RWPE2 (cell line): ENCODE results near the gene NMNAT2.

Experiments used
- ATAC-seq: fragments of 200-7000 bp; cut with Tn5 transposase; 3 replicates; pipeline ENCODE4 v1.9.1; 2021; ENCODE audit warnings: low read depth
- DNase-seq: peaks from one replicate; pipeline ENCODE4 v3.0.0-alpha.2; 2020; ENCODE audit warnings: low spot score
- H3K27ac ChIP-seq: fragments of 450-650 bp; 2 replicates; pipeline ENCODE4 v1.5.1; 2017; ENCODE audit warnings: mild to moderate bottlenecking; ENCODE audit not compliant: poor library complexity, severe bottlenecking
- H3K27me3 ChIP-seq: fragments of 250-450 bp; sonication (Bioruptor Pico); 2 replicates; pipeline ENCODE4 v1.5.1; 2021; ENCODE audit warnings: mild to moderate bottlenecking, moderate library complexity; ENCODE audit not compliant: insufficient read depth, poor library complexity, severe bottlenecking
- H3K36me3 ChIP-seq: fragments of 250-450 bp; sonication (Bioruptor Pico); 2 replicates; pipeline ENCODE4 v1.5.1; 2020; ENCODE audit warnings: low read depth, mild to moderate bottlenecking, moderate library complexity
- H3K4me1 ChIP-seq: fragments of 250-450 bp; sonication (Bioruptor Pico); 2 replicates; pipeline ENCODE4 v1.5.1; 2021; ENCODE audit warnings: mild to moderate bottlenecking, moderate library complexity; ENCODE audit not compliant: insufficient read depth, poor library complexity, severe bottlenecking
- H3K4me3 ChIP-seq: fragments of 250-450 bp; sonication (Bioruptor Pico); 2 replicates; pipeline ENCODE4 v1.5.1; 2021; ENCODE audit warnings: mild to moderate bottlenecking, moderate library complexity; ENCODE audit not compliant: severe bottlenecking
- H3K9me3 ChIP-seq: fragments of 250-450 bp; sonication (Bioruptor Pico); 2 replicates; pipeline ENCODE4 v1.5.1; 2021; ENCODE audit warnings: mild to moderate bottlenecking, moderate library complexity; ENCODE audit not compliant: severe bottlenecking
- CTCF ChIP-seq: fragments of 450-650 bp; IDR thresholded peaks from one replicate; pipeline ENCODE4 v1.5.1; 2017; ENCODE audit warnings: mild to moderate bottlenecking, moderate library complexity; ENCODE audit not compliant: poor library complexity, severe bottlenecking

NMNAT2 gene

GRCh38 chr1:183212870-183213269, 205.3 kb downstream of the NMNAT2 start:
- Histone ChIP-seq H3K9me3 (no peaks in the 10 kb centered on the region), H3K4me3 (no peak overlapping the region), H3K4me1 (peaks cover 40% of the 10 kb centered on the region), H3K27me3 (no peaks in the 10 kb centered on the region), H3K27ac (peak overlapping the region; percentile 96), H3K36me3 (peaks cover 99% of the 10 kb centered on the region)
- no peak for TF ChIP-seq CTCF
- ATAC-seq (peak; percentile 23; the same call in 1 of the 3 replicates), DNase-seq (no peak)

- peak overlapping the region; percentile 96 for H3K27ac ChIP-seq
Measured at GRCh38 chr1:183210681-183211080, 207.5 kb downstream of the NMNAT2 start.

DNA sequence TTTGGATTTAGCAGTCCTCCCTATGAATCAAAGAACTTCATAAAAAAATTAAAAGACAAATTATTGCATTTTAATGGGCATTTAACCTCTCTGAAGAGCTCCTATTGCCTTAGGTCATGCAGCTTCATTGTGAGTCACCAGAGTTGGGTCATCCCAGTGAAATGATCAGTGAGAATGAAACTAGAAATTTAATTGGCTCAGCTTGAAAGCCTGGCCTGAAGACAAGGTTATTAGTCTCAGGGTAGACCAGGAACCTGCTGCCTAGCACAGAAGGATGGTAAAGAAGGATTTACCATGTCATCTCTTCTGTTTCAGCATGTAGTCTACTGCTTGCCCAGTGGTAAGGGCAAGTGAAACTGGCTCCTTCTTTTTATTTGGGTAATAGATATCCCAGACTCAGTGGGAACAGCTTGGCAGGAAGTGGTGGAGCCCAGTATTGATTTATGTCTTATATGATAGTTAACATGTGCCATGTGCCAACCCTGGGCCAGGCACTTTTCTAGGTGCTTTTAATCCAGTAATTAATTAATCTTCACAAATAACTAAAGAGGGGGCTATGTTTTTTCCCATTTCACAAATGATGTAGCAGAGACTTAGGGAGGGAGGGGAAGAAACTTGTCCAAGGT, 208.5 kb downstream of the NMNAT2 start:
- H3K27me3 ChIP-seq = no peaks in the 10 kb centered on the region
- ATAC-seq = peak; percentile 79
- no peak overlapping the region for H3K4me3 ChIP-seq
- DNase-seq = no peak
- no peaks in the 10 kb centered on the region for H3K9me3 ChIP-seq
- no peak for TF ChIP-seq CTCF
- H3K27ac ChIP-seq = peak overlapping the region; percentile 96
- peaks cover 50% of the 10 kb centered on the region for H3K4me1 ChIP-seq
- H3K36me3 ChIP-seq = peaks cover 96% of the 10 kb centered on the region

More at GRCh38 chr1:183210681-183211080, 207.5 kb downstream of the NMNAT2 start:
- Histone ChIP-seq H3K36me3 (peaks cover 96% of the 10 kb centered on the region), H3K4me1 (peaks cover 48% of the 10 kb centered on the region), H3K9me3 (no peaks in the 10 kb centered on the region), H3K27me3 (no peaks in the 10 kb centered on the region), H3K4me3 (no peak overlapping the region)
- DNase-seq (no peak), ATAC-seq (no peak)
- TF ChIP-seq CTCF = no peak

GRCh38 chr1:183206538-183207122, 211.6 kb downstream of the NMNAT2 start:
- Histone ChIP-seq H3K4me1 (peaks cover 48% of the 10 kb centered on the region), H3K27me3 (no peaks in the 10 kb centered on the region), H3K9me3 (no peaks in the 10 kb centered on the region), H3K36me3 (peaks cover 95% of the 10 kb centered on the region), H3K4me3 (no peak overlapping the region), H3K27ac (peak overlapping the region; percentile 96)
- TF ChIP-seq CTCF = no peak
- no peak for DNase-seq
- ATAC-seq = peak; percentile 7; the same call in 2 of the 3 replicates
